ENCODE data around the gene IL18R1. TPM values are rescaled to one million over a fixed set of nuclear protein-coding genes. Genes with fewer than 3 reads are reported as not detected.

Gene IL18R1
- total and polyA plus RNA-seq, 9 of the 15 experiments (the other 6 are each of a cell fraction or from before 2014, with no cell fraction given): 0.55 to 10.0 (median 2.5) TPM

DNA sequence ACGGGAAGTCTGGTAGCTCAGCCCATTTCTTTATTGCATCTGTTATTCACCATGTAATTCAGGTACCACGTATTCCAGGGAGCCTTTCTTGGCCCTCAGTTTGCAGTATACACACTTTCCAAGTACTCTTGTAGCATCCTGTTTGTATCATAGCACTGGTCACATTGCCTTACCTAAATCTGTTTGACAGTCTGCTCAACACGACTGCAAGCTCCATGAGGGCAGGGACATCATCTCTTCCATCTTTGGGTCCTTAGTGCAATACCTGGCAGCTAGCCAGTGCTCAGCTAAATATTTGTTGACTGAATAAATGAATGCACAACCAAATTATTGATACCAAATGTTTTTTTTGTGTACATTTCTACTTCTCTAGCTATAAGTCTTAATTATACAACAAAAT lies 11.2 kb upstream of the IL18R1 start:
- intact Hi-C loops (cut with micrococcal nuclease) (no loop called here), in situ Hi-C loops (cut with MboI) (no loop called here)
- no peak overlapping the region for H3K27ac ChIP-seq (ENCODE audit: extremely low read depth, low read depth, low read length)
- 31% methylated on average over 3 of the region's 3 CpGs for WGBS (ENCODE audit: insufficient coverage, low coverage, missing lambda C conversion rate)
- ChIA-PET POLR2A (interaction anchor here (0.6 kb wide), 1 partner anchor 322 kb away, joined by 3 read pairs; no protein-coding TSS in a partner anchor), CTCF (ENCODE audit: low intra/inter-chr PET ratio) (no interaction called here)
- no peaks in the 10 kb centered on the region for H4K20me1 ChIP-seq (replicated peaks; ENCODE audit: control insufficient read depth, insufficient read depth, low read length)
- H2AFZ ChIP-seq (ENCODE audit: low read depth, low read length): no peak overlapping the region
- peak; percentile 68 for TF ChIP-seq ZNF316 (IDR thresholded peaks at IDR 0.05)
- no peak for TF ChIP-seq PHF21A (IDR thresholded peaks at IDR 0.05; ENCODE audit: borderline replicate concordance, low read depth)
- peak; percentile 22; the same call in 1 of the 2 replicates for TF ChIP-seq NFIC (IDR thresholded peaks at IDR 0.05)
- ATAC-seq (no peak), DNase-seq (ENCODE audit: extremely low read depth in 1 of 4, low spot score in 3 of 4) (no peak), FAIRE-seq (no peak)
- H3K36me3 ChIP-seq (ENCODE audit: control insufficient read depth, insufficient read depth, low read length): no peaks in the 10 kb centered on the region
- no peaks in the 10 kb centered on the region for H3K9me1 ChIP-seq (ENCODE audit: control insufficient read depth, insufficient read depth, low read length)
- H3K9me3 ChIP-seq (replicated peaks; ENCODE audit: control insufficient read depth, insufficient read depth, low read depth, low read length): 0 out of 2 replicates have a peak, but pooled peaks cover 3% of the 10 kb centered on the region
- no peak overlapping the region for H3K9ac ChIP-seq (ENCODE audit: insufficient read depth in 1 of 2, low read depth in 2 of 2, low read length in 2 of 2)
- no peak overlapping the region for H3K4me3 ChIP-seq
- no TSS peak for BruUV-seq (replicated peaks)
- H3K27me3 ChIP-seq (ENCODE audit: control insufficient read depth in 2 of 2, insufficient read depth in 2 of 2, low read length in 2 of 2): no peaks in the 10 kb centered on the region
- H3K79me2 ChIP-seq (ENCODE audit: control insufficient read depth, insufficient read depth, low read length): no peaks in the 10 kb centered on the region
- no peaks in the 10 kb centered on the region; a peak in 1 of 5 replicates for H3K4me1 ChIP-seq (replicated peaks in 1 of 2; ENCODE audit: control insufficient read depth in 2 of 2, insufficient read depth in 2 of 2, low read length in 2 of 2)
- no peak overlapping the region for H3K4me2 ChIP-seq (ENCODE audit: insufficient read depth, low read length)

DNA sequence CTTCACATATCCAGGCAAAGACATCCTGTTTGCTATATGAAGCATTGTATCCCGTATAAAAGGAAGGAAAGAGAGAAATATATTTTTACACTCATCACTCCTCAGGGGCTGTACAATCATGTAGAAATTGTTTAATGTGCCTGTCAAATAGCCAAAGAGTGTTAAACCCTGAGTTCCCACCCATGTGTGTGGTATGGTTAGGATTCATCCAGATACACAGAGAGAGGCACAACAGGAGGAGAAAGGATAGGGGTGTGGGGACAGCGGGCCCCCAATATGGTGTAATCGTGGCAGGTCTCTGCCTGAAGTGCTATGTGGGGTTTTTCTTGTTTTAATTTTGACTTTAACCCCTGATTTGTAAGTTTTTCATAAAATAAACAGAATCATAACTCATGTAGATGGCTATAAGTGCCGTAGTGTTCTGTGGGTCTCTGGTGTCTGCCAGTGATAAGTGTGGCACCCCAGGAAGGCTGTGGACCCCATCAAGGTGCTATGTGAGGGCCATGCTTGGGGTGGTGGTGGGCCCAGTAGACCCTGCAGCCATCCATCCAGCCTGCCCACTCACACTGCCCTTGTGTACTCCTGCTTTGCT lies 10.2 kb upstream of the IL18R1 start:
- Histone ChIP-seq H3K4me3 (no peak overlapping the region), H3K79me2 (ENCODE audit: control insufficient read depth, insufficient read depth, low read length) (no peaks in the 10 kb centered on the region), H4K20me1 (replicated peaks; ENCODE audit: control insufficient read depth, insufficient read depth, low read length) (no peaks in the 10 kb centered on the region), H3K27ac (ENCODE audit: extremely low read depth, low read depth, low read length) (no peak overlapping the region), H3K27me3 (ENCODE audit: control insufficient read depth in 2 of 2, insufficient read depth in 2 of 2, low read length in 2 of 2) (no peaks in the 10 kb centered on the region), H3K4me1 (replicated peaks in 1 of 2; ENCODE audit: control insufficient read depth in 2 of 2, insufficient read depth in 2 of 2, low read length in 2 of 2) (no peaks in the 10 kb centered on the region; a peak in 1 of 5 replicates), H2AFZ (ENCODE audit: low read depth, low read length) (no peak overlapping the region), H3K36me3 (ENCODE audit: control insufficient read depth, insufficient read depth, low read length) (no peaks in the 10 kb centered on the region), H3K9ac (ENCODE audit: insufficient read depth in 1 of 2, low read depth in 2 of 2, low read length in 2 of 2) (no peak overlapping the region), H3K9me1 (ENCODE audit: control insufficient read depth, insufficient read depth, low read length) (no peaks in the 10 kb centered on the region), H3K9me3 (replicated peaks; ENCODE audit: control insufficient read depth, insufficient read depth, low read depth, low read length) (peaks cover 3% of the 10 kb centered on the region; the same call in 1 of the 2 replicates), H3K4me2 (ENCODE audit: insufficient read depth, low read length) (no peak overlapping the region)
- in situ Hi-C loops (cut with MboI): no loop called here
- FAIRE-seq (no peak), DNase-seq (ENCODE audit: extremely low read depth in 1 of 4, low spot score in 3 of 4) (no peak), ATAC-seq (no peak)
- ChIA-PET POLR2A (no interaction called here), CTCF (ENCODE audit: low intra/inter-chr PET ratio) (no interaction called here)
- intact Hi-C loops (cut with micrococcal nuclease): no loop called here
- WGBS (ENCODE audit: insufficient coverage, low coverage, missing lambda C conversion rate): 36% methylated on average over 4 of the region's 4 CpGs
- no TSS peak for BruUV-seq (replicated peaks)
- TF ChIP-seq, protein P1, sequence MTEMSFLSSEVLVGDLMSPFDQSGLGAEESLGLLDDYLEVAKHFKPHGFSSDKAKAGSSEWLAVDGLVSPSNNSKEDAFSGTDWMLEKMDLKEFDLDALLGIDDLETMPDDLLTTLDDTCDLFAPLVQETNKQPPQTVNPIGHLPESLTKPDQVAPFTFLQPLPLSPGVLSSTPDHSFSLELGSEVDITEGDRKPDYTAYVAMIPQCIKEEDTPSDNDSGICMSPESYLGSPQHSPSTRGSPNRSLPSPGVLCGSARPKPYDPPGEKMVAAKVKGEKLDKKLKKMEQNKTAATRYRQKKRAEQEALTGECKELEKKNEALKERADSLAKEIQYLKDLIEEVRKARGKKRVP (CRISPR knock-in tag; IDR thresholded peaks at IDR 0.05): no peak
- TF ChIP-seq, protein P2, sequence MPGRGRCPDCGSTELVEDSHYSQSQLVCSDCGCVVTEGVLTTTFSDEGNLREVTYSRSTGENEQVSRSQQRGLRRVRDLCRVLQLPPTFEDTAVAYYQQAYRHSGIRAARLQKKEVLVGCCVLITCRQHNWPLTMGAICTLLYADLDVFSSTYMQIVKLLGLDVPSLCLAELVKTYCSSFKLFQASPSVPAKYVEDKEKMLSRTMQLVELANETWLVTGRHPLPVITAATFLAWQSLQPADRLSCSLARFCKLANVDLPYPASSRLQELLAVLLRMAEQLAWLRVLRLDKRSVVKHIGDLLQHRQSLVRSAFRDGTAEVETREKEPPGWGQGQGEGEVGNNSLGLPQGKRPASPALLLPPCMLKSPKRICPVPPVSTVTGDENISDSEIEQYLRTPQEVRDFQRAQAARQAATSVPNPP (IDR thresholded peaks at IDR 0.05; ENCODE audit: borderline replicate concordance, insufficient read depth, insufficient read length): no peak
- TF ChIP-seq POLR2H (tag; IDR thresholded peaks at IDR 0.05; ENCODE audit: low read depth) (no peak), ZNF263 (CRISPR knock-in tag; IDR thresholded peaks at IDR 0.05; ENCODE audit: borderline replicate concordance) (no peak), DPF2 (IDR thresholded peaks at IDR 0.05) (no peak), ZNF551 (CRISPR knock-in tag; IDR thresholded peaks at IDR 0.05) (no peak), FOSL1 (tag; conservative IDR thresholded peaks at IDR 0.05) (no peak), NFE2L1 (tag; IDR thresholded peaks at IDR 0.05; ENCODE audit: borderline replicate concordance, low read depth) (no peak)

Data from K562 (cell line).